HG03520 (cell line): Measurements from ENCODE around the gene CCDC51.

Experiments
- ATAC-seq: cut with Tn5 transposase; IDR thresholded peaks from one replicate; pipeline ENCODE4 v1.9.1; 2021; ENCODE audit warnings: mild to moderate bottlenecking, moderate library complexity; ENCODE audit not compliant: unreplicated experiment

The CCDC51 gene

DNA sequence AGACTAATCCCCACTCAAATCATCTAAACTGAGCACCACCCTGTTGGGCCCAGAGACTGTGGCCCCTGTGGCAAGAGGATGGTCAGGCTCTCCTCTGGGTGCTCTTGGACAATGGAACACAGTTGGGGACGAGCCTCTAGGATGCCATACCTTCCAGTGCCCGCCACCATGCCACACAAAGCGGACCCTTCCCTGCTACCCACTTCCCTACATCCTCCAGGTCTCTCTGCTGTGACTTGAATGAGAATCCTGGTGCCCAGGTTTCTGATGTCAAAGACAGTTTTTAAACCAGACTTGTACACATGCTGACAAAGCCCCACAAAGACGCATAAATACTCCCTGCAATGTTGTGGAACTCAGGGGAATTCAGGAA lies 4.7 kb downstream of the CCDC51 start:
- no peak for ATAC-seq

DNA sequence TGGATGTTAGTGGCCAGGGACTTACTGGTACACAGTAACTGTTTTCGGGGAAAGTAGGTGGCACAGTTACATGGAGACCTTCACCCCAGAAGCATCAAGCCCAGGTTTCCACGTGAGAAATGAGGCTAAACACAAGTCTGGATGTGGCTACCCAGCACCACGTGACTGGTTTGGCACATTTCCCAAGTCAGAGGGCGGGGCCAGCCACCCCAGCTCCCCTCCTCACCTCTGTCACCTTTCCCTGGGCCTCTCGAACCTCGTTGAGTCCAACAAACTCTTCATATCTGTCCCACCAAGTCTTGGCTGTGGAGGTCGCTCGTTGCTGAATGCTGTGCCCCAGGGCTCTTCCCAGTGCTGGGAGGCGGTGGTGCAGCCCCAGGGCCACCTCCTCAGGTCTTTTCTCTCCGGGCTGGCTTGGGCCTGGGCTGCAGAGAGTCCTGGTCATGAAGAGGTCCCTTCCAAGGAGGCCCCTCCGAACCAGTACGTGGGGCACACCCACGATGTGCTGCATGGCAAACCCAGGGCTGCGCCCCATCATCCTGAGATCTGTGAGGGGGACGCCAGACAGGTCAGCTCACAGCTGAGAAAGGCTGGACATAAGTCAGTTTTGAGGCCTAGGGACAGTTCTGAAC lies 5.2 kb downstream of the CCDC51 start:
- no peak for ATAC-seq

DNA sequence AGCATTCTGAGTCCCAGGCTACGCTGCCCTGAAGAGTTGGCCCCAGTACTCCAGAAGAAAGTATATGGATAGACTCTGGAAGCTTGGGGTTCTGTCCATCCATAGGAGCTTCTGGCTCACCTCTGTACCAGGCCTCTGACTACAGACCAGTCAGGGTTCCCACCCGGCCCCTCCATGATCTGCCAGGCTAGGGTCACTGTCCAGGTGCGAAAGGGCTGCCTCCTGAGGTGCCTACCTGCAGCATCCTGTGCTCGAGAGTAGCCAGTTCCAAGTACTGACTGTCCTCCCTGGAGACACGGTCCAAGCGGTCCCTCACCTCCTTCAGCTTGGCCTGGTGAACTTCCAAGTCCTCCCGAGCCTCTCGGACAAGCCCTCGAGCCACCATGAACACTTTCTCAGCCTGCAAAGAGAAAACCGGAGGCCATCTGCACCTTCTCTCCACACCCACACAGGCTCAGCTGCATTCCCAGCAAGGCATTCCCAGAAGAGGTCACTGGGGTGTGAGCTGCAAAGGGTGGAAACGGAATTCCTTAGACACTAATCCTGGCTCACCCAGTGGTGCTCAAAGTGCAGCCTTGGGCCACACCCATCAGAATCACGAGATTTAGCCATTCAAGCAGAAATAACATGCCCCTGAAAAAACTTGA lies 6.3 kb downstream of the CCDC51 start:
- ATAC-seq = no peak

DNA sequence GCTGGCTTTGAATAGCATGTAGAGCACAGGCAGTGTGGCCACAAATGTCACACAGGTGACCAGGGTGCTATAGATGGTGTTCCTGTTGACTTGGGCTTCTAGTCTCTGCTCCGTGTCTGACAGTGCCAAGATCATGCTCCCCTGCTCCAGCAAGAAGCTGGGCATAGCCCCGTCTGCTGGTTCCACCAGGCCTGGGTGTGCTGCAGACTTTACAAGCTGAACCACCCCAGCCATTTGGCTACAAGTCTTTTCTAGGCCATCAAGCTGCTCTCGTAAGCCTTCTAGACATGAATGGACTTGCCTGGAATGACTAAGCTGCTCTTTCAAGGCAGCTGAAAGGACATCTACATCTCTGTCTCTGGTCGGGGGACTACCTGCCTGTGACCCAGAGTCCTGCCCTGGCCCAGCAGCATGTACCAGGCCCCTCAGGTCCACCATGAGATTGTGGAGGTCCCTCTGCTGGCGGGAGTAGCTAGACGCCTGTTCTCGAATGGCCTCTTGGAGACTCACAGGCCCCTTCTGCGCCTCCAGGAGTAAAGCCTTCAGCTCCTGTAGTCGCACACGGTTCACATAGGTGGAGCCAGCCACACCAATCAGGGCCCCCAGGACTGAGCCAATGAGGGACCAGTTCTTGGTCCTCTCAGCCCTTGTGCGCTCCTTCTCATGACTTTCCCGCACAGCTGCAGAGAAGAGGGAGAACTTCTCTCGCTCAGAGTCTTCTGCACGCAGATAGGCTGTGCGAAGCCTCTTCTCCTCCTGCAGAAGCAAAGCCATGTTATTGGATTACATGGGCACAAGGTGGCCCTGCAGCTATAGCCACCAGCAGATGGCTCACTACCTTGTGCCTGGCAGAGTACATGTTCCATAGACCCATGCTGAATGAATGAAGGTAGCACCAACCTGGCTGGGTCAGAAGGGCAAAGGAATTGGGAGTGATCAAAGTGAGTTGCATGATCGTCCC lies 7.2 kb downstream of the CCDC51 start:
- ATAC-seq = no peak

DNA sequence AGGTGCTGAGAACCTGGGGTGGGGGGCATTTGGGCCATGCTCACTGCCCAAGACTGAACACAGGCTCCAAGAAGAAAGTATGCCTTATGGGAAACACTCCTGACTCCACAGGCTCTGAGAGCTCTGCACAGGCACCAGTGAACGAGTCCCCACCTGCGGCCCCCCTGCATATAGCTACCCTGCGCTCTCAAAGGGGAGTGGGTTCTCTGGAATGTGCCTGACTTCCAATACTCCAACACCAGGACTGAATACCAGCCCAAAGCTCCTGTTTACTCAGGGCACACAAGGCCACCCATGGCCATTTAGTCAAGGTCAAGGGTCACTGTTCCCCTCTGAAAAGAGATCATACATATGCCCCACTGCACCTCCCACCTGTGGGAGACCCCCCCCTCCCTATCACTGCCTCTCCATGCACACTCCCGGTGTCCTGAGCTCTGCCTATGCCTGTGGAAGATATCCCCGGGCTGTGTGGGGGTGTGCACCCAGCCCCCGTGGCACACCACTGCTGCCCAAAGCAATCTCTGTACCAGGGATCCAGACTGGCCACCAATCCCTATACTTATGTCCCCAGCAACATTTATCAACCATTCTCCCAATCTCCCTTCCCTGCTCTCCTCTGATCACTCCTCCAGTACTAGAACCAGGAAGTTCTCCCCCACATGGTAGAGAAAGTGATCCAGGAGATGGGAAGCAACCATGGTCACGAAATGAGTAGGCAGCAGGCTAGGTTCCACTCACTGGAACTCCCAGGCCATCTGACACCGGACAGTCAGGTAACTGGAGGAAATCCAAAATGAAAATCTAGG lies 8.5 kb downstream of the CCDC51 start:
- no peak for ATAC-seq

DNA sequence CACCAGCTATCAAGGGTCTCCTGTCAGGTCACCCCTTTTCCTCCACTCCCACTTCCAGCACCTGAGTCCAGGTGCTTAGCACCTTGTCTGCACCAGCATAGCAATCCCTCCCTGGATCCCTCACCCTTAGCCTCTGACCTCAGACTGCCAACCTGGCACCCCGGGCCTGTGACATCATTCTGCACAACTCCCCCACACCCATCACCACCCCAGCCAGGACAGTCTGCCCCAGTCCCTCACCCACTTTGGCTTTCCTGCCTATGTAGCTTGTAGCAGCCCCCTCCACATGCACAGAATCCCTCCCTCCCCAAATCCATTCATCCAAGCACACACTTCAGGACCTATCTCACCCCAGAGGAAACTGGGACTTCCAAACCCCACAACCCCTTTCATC lies 9.2 kb downstream of the CCDC51 start:
- no peak for ATAC-seq

DNA sequence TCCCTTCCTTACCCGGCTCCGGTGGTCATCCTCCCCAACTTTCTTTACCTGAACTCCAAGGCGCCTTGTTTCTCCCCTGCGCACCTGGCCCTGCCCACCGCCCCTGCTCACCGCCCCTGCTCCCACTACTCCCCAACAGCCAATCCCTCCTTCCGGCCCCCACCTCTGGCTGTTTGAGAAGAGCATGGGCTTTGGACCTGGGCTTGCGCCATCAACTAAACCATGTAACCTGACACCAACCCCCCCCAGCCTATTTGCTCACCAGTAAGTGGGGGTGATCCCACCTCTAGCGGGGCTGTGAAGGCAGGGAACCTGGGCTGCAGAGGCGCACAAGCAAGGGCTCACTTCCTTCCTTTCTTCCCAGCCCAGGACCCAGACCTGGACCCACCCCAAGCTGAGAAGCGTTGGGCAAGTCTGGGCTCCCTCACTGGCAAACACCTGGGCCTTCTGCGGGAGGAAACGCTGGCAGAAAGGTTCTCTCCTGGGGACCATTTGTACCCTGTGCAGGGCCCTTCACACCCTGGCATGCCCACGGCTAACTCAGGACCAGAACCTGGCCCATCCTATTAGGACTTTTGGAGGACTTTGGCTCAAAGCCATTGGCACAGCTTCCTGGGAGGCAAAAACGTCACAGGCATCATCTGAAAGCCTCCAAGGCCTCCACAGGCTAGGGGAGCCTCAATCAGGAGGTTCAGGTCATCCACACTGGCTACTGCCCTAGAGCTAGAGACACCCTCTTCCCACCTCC lies 9.8 kb downstream of the CCDC51 start, which contains the start of gene PLXNB1:
Gene PLXNB1 (minus strand): TSS at position 127 of the 748 bp plus-strand sequence. CDS start 5,475 bp downstream, outside the sequence.
- no peak for ATAC-seq

DNA sequence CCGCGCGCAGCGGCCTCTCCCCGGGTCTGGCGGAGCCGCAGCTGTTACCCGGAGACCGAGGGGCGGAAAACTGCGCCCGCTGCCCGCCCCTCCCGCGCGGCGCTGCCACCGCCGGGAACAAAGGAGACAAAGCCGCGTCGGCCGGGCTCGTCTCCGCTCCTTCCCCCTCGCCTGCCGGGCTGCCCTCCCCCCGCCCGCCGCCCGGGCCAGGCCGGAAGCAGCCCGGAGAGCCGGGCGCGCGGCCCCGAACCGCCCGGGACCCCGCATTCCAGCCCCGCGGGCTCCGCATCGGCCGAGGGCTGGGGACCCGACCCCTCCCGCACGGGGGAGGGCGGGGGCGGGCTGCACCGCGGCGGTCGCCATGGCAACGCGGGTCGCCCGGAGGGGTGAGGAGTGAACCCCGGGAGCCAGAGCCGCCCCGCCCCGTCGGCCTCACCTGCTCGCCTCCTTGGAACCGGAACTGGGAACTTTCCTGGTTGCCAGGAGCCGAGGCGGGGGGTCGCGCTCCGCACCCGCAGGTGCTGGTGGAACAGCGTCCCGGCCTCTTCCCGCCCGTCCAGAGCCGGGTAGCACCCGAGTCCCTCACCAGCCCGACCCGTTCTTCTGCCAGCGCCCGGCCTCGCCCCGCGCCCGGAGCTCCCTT lies 10.5 kb downstream of the CCDC51 start:
- ATAC-seq = no peak

DNA sequence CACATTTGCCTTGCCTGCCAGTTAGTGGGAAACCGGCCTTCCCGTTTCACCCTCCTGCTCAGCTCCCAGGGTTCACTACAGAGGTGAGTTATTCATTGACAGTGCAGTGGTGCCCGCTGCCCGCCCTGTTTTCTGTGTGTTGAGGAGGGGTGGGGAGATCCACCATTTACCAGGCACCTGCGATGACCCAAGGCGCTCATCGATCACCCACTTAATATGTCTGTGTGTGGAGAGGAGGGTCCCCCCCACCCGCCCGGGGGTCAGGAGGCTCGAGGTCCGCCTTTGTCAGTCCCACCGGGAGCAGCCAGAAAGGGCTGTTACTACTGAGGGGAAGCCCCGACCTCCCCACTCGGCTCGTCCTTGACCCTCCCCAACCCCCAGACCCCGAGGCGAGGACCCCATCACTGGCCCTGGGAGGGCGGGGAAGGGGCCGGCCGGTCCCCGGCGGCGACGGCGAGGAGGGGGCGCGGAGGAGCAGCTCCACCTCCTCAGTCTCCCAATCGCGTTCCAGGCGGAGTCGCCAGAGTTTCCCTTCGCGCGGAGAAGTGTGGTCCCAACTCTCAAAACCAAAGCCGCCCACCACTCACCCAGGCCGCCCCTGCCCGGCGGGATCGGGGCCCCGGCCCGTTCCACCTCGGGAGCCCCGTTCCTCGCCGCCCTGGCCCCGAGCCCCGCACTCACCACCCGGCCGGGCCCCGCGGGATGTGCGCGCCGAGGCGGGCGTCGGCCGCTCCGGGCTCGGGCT lies 11.2 kb downstream of the CCDC51 start:
- ATAC-seq = no peak

DNA sequence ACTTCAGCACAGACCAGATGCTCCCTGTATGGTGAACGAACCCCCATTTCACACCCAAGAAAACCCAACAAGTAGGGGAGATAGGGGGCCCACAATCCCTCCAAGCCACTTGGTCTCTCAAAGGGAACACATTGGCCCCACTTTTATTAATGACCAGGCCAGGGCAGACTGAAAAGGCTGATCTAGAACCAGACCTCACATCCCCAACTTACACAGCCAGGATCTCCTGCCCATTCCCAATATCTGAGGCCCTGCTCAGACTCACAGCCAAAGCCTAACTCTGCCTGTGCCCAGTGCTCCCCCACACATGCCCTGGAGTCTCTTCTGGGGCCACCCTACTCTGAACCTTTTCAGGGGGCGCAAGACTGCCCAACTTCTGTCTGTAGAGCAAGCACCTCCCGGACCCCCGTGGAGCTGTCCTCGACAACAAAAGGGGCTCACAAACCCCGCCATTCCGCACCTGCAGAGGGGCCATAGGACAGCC lies 11.8 kb downstream of the CCDC51 start:
- no peak for ATAC-seq

DNA sequence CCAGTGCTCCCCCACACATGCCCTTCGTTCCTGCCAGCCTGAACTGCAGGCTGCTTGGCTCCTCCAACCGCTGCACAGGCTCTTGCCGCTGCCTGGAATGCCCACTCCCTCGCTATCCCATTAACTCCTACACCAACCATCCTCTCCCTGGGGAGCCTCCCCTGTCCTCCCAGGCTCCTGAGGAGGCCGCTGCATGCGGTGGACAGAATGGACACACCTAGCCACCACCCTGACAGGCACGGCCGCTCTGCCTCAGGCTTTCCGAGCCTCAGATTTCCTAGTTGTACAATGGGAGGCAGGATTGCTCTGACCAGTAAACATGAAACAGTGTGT lies 12.3 kb downstream of the CCDC51 start:
- no peak for ATAC-seq

DNA sequence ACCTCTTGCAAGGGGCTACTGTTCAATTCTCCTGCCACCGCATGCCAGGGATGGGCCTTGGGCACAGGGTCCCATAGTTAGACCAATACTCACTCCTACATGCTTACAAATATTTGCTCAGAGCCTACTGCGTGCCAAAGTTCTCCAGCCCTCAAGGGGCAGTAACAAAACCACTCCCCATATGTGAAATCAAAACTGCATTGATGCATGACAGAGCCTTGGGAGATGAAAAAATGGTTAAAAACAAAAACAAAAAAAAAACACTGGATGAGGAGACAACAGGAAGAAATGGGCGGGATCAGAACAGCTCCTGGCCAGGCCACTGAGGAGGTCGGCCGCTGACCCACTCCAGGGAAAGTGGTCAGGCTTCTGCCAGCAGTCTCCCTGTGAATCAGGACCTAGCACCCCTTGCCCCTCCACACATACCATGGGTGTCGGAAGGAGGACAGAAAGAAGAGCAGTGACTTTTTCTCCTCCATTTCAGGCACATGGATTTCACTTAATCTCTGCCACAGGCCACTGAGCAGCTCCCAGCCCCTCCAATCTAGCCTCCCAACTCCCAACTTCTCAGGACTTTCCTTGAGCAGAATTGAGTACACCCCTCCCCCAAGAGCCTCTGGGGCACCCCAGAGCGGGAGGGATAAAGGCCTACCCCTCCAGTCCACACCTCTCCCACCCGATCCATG lies 12.8 kb downstream of the CCDC51 start:
- no peak for ATAC-seq

DNA sequence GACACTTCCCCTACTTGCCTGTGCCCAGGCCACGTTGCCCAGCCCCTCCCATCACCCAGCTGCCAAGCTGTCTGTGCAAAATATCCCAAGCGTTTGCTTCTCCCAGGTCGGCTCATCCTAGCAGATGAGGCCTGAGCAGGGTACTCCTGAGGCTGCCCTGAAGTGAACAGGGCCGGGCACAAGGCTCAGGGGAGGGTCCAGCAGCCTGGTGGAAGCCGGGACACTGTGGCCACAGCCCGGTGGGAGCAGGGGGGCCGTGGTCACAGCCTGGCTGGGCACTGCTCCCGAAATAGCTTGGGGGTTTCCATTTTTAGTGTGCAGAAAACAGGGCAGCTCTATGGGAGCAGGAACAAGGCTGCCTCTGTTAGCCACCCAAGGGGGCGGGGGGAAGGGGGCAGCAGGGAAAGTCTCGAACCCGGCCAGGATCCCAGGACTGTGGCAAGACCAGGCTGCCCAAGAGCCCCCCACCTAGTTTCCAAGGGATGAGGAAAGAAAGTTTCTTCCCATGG lies 13.5 kb downstream of the CCDC51 start:
- ATAC-seq = no peak

DNA sequence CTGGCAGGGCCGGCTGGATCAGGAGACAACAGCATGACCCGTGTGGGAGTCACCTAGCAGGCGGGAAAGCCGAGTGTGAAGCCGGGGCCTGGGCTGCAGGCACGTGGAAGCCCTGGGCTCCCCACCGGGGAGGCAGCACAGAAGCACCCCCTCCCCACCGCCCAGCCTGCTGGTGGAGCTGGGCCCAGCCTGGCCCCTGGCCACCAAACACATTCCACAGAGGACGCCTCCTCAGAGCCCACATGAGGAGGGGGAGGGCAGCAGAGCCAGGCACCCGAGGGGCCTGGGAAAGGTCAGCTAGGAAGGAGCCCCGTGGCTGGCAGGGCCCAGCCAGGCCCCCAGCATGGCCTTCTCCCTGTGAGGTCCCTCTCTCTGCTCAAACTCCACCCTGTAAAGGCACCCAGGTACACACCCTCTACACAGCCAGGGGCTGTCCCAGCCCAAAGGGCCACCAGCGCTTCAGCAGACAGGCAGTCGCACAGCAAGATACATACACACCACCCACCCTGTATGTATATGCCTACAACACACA lies 14.6 kb downstream of the CCDC51 start:
- ATAC-seq = no peak

DNA sequence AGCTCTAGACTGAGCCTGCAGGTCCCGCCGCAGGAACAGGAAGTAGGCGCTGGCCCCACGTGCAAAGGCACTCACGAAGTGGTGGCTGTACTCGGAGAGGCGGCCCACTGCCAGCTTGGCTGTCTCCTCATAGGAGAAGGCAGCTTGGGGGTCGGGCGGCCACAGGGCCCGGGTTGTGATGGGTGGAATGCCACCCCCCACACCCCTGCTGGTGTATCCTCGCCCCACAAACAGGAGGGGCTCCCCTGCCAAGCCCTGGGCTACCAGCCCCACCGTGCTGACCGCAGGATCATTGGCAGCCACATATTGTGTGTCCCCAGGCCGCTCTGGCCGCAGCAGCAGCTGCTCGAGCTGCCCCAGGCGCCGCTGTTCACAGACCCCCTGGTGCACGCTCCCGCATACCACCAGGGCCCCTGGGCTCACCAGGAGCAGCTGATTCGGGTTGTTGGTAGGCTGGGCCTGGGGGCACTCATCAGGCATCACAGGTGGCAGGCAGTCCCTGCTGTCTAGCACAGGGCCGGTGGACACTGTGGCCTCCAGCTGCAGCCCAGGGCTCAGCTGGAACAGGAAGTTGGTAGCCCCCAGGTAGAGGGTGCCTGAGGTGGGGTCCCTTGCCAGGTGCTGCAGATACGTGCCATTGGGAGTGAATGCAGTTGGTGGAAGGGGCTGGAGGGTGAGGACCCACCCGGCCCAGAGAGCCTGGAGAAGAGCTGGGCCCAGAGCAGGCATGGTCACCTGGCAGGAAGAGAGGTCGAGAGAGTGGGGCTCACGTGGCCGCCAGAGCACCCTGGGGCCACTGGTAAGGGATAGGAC lies 15.8 kb downstream of the CCDC51 start:
- ATAC-seq = no peak

DNA sequence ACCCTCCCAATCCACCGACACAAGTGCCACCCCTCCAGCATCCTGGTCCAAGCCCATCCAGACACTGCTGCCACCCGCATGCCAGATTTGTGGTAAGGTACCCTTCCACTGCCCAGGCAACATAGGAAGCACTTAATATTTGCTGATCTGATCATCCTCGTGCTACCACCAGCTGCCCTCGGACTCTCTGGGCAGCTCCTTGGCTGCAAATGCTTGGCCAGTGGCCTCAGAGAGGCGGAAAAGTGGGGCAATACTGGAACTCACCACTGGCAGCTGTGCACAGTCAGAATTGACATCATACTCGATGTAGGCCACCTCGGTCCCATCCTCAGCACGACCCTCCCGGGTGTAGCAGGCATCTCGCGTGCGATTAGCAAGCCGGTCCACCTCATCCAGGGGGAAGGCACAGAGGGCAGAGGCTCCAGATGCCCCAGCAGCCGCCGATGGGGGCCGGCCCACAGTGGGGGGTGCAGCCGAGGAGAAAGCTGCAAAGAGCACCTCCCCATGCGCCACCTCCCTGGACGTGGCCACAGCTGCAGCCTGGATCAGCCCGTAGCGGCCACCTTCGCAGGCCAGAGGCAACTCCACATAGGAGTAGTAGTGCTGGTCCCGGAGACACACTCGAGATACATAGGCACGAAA lies 16.6 kb downstream of the CCDC51 start:
- no peak for ATAC-seq

DNA sequence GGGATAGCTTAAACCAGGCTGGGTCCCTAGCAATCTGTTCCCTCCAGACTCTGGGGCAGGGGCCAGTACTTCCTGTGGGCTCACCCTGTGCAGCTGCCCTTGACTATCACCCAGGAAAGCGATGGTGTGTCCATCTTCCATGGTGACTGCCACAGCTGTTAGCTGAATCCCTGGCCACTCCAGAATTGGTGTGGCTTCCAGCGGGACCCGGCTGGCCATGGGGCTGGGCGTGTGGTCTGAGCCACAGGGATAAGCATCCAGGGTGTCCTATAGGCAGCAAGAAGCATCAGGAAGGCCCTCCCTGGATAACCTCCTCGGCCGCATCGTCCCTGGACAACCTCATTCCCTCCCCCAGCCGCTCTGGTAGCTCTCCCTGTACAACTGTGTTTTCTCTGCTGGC lies 17.2 kb downstream of the CCDC51 start:
- ATAC-seq = no peak
